ENCODE results near the gene C20orf202.

Gene C20orf202

GRCh38 chr20:1184638-1185315, 18.5 kb upstream of the C20orf202 start, which contains the start of gene TMEM74B:
Gene TMEM74B, minus strand, starts transcription at chr20:1184981. Its CDS starts 1,180 bp downstream, at chr20:1183801.
- DNase-seq (ENCODE audit: low read depth in 2 of 2): no peak

DNA sequence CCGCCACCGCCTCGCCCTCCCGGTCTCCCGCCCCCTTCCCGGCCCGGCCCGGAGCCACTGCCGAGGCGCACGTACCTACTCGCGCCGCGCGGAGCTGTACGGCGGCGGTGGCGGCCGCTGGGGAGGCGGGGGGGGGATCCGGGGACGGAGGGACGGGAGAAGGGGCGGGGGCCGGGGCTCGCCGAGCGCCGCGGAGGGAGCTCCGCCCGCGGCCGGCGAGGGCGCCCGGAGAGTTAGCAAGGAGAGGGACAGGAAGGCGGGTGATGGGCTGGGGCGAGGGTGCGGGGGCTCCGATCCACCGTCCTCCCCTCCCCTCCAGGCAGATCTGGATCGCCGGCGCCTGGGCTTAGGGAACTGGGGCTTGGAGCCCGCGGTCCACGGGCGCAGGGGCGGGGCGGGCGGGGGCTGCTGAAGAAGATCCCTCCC, 17.9 kb upstream of the C20orf202 start:
- no peak for DNase-seq (ENCODE audit: low read depth in 2 of 2)

DNA sequence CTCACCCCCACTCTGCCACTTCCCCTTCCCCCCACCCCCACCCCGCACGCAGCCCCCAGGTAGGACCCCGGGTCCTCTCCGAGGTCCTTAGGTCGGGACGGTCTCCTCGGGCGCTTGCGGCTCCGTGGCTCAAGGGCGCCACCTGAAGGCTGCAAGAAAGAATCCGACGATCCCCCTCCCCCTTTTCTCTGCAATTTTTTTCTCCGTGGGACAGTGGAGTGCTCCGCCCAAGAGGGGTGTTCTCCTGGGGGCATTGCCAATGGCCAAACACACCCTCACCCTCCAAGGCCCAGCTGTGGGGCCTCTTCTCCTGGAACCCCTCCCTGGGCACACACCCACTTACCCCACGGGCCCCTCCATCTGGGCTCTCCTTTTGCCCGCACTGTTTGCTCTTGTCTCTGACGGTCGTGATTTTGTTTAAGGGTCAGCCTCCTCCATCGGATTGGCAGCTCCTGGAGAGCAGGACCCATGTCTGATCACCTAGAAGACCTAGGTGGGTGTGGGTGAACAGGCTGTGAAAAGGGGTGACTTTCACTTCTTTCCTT, 17.4 kb upstream of the C20orf202 start:
- DNase-seq (ENCODE audit: low read depth in 2 of 2): no peak

- no peak for DNase-seq (ENCODE audit: low read depth in 2 of 2)
Observed at GRCh38 chr20:1186367-1186991, 16.8 kb upstream of the C20orf202 start.

GRCh38 chr20:1187605-1188171, 15.6 kb upstream of the C20orf202 start:
- no peak for DNase-seq (ENCODE audit: low read depth in 2 of 2)

DNA sequence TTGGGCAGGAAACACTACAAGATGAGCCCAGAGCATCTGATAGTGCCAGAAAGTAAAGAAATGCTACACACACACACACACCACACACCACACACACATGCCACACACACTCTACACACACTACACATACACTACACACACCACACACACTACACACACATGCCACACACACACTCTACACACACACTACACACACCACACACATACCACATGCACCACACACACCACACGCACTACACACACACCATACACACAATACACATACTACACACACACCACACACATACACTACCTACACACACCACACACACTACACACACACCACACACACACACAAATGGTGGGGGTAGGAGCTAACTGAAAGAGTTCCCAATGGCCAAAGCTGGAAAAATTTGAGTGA, 14.9 kb upstream of the C20orf202 start:
- no peak for DNase-seq (ENCODE audit: low read depth in 2 of 2)

- DNase-seq (ENCODE audit: low read depth in 2 of 2): no peak
Observed at GRCh38 chr20:1189827-1190226, 13.4 kb upstream of the C20orf202 start.

- no peak for DNase-seq (ENCODE audit: low read depth in 2 of 2)
Observed at GRCh38 chr20:1190847-1191246, 12.4 kb upstream of the C20orf202 start.

- DNase-seq (ENCODE audit: low read depth in 2 of 2): no peak
Observed at GRCh38 chr20:1191299-1191698, 12.0 kb upstream of the C20orf202 start.

DNA sequence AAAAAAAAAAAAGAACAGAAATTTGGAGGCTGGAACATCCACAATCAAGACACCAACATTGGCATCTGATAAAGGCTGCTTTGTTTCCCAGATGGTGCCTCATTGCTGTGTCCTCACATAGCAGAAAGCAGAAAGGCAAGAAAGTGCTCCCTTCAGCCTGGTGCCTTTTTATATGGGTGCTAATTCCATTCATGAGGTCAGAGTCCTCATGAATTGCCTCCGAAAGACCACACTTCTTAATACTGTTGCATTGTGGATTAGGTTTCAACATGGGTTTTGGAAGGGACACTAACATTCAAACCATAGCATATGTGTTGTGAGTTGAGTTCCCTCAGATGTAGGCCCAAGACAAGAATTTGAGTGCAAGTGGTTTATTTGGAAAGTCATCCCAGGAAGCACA, 8.0 kb upstream of the C20orf202 start:
- DNase-seq (ENCODE audit: low read depth in 2 of 2): no peak

GRCh38 chr20:1196634-1197033, 6.6 kb upstream of the C20orf202 start:
- DNase-seq (ENCODE audit: low read depth in 2 of 2): no peak

GRCh38 chr20:1197801-1198200, 5.5 kb upstream of the C20orf202 start:
- DNase-seq (ENCODE audit: low read depth in 2 of 2): no peak

DNA sequence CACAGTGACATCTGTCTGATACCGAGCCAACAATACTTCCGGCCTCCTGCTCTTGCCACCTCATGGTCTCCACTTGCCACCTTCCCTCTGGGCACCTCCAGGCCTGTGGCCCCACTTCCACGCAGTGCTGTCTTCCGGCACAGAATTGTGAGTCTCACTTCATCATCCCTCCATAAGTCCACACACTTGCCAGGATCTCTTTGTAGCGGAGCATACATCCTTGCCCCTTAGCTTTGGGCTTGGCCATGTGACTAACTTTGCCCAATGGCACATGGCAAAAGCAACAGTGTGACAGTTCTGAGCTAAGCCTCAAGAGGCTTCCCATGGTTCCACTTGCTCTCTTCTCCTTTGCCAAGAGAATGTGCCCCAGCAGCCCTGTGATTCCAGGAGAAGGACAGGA, 4.5 kb upstream of the C20orf202 start:
- no peak for DNase-seq (ENCODE audit: low read depth in 2 of 2)

DNA sequence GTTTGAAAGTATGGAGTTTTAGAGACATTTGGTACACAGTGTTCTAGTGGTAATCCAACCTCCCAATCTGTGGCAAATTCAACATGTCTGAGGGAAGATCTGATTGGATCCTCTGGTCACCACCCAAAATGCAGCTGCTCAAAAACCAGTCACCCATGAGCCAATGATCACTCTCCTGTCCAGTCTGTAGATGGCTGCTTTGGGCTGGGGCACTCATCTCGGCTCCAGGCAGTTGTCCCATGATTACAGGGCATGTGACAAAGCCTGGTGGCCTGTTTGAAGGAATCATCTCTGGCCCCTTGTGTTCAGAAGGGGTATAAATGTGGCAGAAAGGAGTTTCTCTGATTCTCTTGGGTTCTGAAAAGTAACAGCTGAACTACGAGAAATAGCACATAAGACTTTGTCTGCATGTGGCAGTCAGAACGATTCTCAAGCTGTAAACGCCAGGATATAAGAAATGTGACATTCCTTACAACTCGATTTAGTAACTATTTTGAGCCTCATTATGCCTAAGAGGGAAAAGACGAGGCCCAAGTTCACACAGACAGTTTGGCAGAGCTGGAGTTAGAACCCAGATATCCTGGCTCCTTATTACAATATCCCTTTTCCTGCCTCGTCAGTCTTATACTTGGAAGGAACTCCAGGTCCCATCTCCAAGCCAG, 3.9 kb upstream of the C20orf202 start:
- DNase-seq (ENCODE audit: low read depth in 2 of 2): no peak

DNA sequence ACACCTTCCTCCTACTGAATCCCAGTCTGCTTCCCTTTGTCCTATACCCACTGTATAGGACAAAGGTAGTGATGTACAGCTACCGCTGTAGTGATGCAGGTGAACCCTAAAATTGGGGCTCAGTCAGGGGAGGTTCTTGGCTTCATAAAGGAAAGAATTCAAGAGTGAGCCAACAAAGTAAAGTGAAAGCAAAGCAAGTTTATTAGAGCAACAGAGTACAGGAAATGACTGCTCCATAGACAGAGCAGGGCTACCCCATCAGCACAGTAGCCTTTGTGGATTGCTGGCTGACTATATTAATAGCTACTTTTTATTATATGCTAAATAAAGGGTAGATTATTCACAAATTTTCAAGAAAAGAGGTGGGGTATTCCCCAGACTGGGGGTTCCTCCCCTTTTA, 3.3 kb upstream of the C20orf202 start:
- no peak for DNase-seq (ENCODE audit: low read depth in 2 of 2)

DNA sequence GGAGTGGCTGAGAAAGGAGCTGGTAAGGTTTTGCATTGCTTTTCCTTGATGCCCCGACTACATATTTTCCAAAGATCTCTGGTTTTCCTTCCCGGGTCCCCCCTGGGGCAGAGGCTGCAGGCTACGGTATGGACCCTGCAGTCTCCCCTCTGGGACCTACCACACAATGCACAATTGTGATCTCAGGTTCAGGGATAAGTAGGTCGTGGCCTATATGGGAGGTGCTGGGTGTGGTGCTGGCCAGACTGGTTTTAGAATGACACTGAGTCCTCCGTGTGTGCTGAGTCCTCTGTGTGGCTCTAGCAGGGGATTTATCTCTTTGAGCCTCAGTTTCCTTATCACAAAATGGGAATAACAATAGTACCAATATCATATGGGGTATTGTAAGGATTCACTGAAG, 376 bp downstream of the C20orf202 start:
- DNase-seq (ENCODE audit: low read depth in 2 of 2): no peak

DNA sequence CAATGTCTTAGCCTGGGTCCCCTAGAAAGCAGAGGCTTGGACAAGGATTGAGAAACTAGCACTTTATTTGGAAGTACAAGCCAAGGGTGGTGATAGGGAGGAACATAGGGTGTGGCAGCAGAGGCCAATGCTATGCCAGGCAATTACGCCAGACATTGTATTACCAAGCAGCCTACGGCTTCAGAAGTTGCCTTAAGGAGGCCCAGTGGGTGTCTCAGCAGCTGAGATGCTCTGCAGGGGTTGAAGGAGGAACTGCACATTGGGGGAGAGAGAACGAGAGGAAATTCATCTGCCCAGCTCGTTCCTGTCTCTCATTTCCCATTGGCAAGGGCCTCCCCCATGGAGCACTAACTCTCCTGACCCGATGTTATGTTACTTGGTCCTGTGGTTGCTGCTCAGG, 859 bp downstream of the C20orf202 start:
- no peak for DNase-seq (ENCODE audit: low read depth in 2 of 2)

GRCh38 chr20:1204576-1204975, 1.3 kb downstream of the C20orf202 start:
- no peak for DNase-seq (ENCODE audit: low read depth in 2 of 2)

DNA sequence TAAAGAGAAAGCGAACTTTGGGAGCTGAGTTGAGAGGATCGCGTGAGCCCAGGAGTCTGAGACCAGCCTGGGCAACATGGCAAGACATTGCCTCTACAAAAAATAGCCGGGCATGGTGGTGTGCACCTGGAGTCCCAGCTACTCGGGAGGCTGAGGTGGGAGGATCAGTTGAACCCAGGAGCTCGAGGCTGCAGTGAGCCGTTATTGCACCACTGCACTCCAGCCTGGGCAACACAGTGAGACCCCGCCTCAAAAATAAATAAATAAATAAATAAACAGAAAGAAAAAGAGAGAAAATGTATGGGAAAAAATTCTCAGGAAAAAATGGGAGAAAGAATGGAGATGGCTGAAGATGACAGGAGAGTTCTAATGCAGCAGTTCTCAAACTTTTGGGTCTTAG, 2.5 kb downstream of the C20orf202 start:
- no peak for DNase-seq (ENCODE audit: low read depth in 2 of 2)

DNA sequence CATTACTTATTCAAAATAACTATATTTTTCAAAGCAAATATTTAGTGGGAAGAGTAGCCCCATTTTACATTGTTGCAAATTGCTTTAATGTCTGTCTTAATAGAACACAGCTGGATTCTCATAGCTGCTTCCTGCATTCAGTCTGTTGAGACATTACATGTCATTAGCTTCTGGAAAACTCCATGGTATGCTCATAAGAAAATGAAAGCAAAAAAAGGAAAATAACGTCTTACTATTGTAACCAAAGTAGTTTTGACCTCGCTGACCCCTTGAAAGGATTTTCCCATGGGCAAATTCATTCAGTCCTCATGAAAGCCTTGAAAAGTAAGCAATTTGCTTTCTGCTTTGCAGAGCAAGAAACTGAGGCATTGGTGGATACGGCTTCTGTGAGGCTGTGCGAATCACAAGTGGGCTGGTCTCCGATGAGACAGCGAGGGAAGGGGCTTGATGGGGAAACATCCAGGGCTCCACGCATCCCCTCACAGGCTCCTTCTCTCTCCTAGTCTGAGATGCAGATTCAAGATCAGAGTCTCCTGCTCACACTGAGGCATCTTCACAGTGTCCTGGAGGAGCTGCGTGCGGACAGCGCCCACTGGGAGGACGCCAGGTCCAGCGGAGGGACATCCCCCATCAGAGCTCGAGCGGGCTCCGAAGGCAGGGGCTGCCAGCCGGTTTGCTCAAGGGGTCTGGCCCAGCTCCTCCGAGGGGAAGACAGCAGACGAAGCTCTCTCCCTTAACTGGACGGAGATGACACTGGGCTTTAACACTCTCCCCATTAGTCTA, 3.3 kb downstream of the C20orf202 start:
- no peak for DNase-seq (ENCODE audit: low read depth in 2 of 2)

- no peak for DNase-seq (ENCODE audit: low read depth in 2 of 2)
Observed at GRCh38 chr20:1207293-1207878, 4.1 kb downstream of the C20orf202 start.

All from stimulated activated CD8-positive, alpha-beta memory T cell treated with anti-CD3 and anti-CD28 coated beads, Interleukin-15, amount 100 ng/mL, for 4 hours (primary cell).